G401 (cell line): Measurements from ENCODE around the gene CEP131. TPM values are rescaled to one million over a fixed set of nuclear protein-coding genes. Genes with fewer than 3 reads are reported as not detected.
A peak's percentile ranks its signal among the peaks of the same experiment; 100 is the strongest.

ENCODE experiments used
- DNase-seq: peaks from one replicate; pipeline ENCODE4 v3.0.0-alpha.2; 2015; ENCODE audit warnings: low spot score
- in situ Hi-C: cut with HindIII; loops from 2 replicates; pipeline ENCODE4 v1.10.0; 2016; ENCODE audit warnings: low sequenced_read_pairs, mixed read lengths
- total RNA-seq: library from RNA; depleted of rRNA; stranded (reverse); fragments of >200 nt; shearing (Covaris generic); gene quantifications from 2 replicates; pipeline ENCODE4 v1.2.3, GENCODE V29; 2014

Gene CEP131
- total RNA-seq, 1 experiment from 2014 or later, result 42.0 TPM

DNA sequence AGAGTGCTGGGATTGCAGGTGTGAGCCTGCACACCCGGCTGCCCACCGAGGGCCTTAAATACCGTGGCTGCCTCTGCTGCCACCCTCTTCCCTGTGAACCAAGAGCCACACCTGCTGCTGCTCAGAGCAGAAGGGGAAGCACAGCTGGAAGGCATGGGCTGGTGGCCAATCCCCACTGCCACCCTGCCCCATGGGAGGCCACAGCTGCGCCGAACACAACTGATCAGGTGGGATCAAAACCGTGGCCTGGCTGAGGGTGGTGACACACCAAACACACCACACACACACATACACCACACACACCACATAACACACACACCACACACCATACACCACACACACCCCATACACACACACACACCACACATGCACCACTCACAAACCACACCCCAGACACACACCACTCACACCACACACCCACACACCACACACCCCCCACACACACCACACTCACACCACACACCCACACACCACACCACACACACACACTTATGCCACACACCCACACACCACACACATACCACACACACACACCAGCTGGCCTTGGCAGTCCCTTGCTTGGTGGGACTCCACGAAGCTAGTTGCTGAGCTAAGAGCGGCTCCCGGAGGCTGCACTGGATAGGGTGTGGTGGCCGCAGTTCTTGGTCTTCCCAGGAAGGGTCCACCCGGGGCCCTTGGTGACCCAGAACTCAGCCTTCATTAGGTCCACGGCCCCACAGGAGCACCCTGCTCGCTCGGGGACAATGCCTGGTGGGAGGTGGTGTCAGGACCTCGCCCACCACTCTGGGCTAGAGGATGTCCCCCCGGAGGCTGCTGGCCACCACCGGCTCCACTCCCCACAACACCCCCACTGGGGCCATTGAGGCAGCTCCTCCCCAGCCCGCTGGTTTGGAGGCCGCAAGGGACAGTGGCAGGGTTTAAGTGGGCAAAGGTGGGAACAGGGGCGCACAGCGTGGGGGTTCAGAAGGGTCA lies 14.9 kb downstream of the CEP131 start:
- in situ Hi-C loops, result no loop called here
- no peak for DNase-seq

DNA sequence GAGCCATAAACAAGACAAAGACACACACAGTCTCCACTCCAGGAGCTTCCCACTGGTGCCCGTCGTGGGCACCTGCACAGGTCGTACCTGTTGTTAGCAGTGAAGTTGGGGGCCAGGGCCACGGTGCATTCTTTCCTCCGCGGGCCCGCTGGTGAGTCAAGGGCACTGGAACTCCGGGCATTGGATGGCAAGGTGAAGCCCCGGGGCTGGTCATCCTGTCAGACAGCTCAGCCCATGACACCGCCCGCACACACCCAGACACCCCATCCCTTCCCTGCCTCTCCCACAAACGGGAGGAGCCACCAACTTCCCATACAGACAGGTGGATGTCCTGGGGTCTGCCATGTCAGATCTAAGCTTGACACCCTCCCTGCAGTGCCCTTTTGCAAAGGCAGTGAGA lies 16.1 kb downstream of the CEP131 start:
- no peak for DNase-seq
- in situ Hi-C loops, result no loop called here

DNA sequence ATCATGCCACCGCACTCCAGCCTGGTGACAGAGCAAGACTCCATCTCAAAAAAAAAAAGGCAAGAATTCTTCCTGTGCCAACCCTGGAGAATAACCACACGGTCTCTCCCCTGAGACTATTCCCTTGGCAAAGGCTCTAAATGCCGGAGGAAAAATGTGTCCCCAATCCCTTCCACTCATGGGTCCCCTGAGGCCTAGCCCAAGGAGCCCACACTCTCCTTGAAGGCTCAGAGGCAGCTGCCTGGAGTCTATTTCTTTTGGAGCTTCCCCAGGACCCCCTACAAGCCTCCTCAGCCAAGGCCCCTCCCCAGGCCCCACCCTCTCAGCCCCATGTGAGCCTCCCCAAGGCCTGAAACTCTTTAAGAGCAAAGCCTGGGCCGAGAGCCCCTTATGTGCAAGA lies 16.6 kb downstream of the CEP131 start:
- in situ Hi-C loops, result no loop called here
- no peak for DNase-seq

DNA sequence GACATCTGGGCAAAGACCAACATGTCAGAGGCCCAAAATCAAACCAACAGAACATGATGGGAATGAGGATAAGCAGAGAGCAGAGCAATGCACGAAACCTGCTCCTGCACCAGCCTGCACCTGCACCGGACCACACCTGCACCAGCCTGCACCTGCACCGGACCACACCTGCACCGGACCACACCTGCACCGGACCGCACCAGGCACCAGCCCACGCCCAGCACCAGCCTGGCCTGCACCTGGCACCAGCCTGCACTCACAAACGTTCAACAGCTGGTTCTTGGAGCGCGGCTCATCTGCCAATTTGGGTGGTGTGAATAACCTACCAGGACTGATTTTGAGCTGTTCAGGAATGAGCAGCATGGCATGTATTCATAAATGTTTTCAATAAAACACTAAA lies 18.2 kb downstream of the CEP131 start:
- in situ Hi-C loops, result no loop called here
- DNase-seq, result no peak

DNA sequence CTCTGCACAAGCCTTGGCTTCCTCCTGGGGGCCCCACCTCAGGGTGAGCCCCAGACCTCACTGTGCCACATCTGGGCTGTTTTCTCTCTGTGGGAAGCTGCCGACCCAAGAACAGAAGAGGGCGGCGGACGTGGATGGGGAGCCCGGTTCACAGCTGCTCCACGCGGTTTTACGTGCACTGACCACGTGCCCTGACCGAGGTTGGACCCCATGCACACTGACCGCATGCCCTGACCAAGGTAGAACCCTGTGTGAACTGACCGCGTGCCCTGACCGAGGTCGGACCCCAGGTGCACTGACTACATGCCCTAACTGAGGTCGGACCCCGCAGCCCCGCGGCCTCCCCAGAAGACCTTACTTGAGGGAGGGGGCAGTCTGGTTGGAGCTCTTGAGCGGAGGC lies 19.6 kb downstream of the CEP131 start:
- DNase-seq, result no peak
- in situ Hi-C loops, result no loop called here

DNA sequence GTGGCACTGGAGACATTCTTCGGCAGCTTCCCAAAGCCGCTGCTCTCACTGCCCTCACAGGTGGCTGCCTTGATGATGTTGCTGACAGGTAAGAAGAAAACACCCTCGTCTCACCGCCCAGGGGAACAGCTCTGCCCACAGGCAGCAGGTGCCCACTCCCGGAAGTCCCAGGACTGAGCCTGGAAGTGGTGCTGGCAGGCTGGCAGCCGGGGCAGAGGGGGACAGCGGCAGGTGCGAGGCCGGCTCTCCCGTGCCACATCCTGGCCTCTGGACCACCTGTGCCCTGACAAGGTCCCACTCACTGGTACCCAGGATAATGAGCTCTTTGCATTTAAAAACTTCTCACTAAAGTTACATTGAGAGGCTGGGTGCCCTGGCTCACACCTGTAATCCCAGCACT lies 20.4 kb downstream of the CEP131 start:
- no peak for DNase-seq

DNA sequence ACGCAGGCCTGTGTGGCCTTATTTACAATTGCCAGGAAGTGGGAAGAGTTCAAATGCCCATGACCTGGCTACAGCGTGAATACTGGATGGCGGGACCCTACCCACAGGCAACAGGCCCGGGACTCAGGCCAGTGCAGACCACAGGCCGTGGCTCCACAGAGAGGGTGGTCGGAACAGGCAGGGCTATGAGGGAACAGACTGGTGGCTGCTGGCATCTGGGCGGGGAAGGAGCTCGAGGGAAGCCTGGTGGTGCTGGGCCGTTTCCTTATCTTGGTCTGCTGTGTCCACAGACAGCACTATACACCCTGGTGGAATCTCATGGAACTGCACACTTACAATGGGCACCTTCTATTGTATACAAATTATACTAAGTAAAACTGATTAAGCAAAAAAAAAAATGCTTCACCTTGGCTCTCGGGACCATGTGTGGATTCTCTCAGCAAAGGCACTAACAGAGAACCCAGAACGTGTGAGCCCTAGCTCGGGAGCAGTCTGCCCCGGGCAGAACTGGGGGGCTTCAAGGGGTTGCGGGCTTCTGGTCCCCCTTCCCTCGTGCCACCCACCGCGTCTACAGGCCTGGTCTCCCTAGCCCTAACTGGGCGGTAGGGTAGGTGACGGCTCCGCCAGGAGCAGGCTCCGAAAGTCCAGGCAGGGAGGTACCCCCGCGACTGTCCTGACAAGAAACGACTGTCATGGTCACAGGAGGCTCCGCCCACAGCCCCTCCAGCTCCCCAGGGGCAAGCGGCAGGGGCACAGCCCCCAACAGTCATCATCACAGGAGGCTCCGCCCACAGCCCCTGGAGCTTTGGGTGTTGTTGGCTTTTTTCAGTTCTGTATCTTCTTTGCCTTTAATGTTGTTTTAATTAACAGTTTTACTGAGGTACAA lies 21.8 kb downstream of the CEP131 start:
- in situ Hi-C loops, result no loop called here
- DNase-seq, result peak; percentile 82

More for the DNA sequence above, 20.4 kb downstream of the CEP131 start:
- in situ Hi-C loops, result no loop called here

DNA sequence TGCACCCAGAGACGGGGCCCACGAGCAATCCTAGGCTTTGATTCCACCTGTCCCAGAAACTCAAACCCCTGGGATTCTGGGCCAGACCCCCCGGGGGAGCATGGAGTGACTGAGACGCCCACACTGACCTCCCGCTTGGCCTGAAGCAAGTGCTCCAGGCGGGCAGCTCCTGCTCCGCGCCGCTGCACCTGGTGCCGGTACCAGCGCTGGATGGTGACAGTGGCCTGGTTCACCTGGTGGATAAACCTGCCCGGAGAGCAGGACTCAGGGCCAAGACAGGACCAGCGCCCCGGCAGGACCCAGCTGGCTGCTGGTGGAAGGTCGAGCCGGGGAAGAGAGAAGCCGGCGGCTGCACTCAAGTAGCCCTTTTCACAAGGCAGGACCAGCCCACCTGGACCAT lies 22.6 kb downstream of the CEP131 start:
- in situ Hi-C loops, result no loop called here
- no peak for DNase-seq

DNA sequence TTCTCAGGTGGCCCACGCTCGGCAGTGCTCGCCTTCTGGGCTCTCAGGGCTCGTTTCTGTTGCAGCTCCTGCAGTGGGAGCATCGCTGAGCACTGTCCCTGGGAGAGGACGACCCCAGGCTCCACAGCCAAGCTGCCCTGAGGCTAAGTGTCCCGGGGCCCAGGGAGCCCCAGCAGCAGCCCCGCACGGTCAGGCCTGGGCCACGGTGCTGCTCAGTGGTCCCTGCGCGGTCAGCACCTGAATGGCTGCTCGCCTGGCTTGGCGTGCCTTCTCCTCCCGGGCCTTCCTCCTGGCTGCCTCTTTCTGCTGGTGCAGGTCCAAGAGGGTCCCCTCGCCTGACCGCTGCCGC lies 23.3 kb downstream of the CEP131 start:
- in situ Hi-C loops, result no loop called here
- DNase-seq, result no peak

DNA sequence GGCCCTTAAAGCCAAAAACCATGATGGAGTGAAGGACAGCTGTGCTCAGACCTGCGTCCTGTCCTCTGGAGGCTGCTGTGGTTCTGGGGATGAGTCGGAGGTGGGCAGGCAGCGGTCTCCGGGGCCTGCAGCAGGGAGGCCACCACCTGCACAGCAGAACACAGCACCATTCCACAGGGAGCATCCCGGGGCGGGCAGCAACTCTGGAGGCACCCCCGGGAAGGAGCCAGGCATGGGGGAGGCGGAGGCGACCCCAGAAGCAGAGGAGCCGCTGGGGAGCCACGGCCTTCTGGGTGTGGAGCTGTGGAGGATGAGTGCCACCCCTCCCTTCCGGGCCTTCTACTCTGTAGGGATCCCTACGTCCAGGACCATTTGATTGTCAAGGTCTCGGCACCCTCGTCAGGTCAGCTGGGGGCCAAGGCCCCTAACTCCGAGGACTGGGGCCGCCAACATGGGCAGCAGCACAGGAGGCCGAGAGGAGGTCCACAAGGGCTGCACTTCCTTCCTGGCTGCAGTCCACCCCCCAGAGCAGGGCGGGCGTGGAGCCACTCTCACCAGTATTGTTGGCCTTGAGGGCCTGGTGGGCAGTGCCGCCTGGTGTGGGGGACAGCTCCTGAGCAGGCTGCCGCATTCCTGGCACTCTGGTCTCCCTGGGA lies 23.8 kb downstream of the CEP131 start:
- in situ Hi-C loops, result no loop called here
- DNase-seq, result no peak

DNA sequence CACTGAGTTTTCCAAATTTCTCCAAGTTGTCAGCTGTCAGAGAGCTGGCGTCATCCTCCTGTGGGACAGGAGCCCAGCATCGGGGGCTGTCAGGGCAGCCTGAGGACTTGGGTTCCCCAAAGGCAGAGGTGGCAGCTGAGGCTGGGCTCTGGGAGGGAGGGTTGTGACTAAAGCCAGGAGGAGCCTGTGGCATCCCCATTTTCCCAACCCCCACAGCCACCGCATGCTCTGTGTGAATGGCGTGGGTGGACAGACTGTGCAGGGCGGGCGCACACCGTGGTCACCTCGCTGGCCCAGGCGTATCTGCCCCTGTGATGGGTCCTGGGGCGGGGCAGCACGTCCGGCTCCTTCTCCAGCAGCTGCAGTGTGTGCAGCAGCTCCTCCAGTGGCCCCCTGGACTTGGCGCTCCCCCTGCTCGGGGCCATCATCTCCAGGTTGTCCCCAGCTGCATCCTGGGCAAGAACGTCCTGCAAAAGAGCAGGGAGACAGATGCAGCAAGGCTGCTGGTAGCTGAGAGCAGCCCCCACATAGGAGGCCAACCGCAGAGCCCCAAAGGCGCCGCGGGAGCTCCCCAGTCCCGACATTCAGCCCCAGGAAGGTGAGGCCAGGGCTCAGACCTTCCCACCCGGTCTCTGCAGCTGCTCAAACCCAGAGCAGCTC lies 24.8 kb downstream of the CEP131 start:
- in situ Hi-C loops, result no loop called here
- no peak for DNase-seq

DNA sequence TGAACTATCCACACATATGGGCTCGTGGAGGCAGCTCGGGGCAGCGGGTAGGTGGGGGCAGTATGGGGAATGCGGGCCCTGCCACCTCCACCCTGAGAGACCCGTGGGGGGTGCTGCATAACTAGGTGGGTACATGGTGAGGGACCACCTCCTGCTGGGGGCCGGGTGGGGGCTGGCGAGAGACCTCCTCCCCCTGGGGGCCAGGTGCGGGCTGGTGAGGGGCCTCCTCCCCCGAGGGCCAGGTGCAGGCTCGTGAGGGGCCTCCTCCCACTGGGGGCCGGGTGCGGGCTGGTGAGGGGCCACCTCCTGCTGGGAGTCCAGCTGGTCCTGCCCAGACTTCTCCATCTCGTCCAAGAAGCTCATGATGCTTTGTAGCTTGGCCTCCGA lies 25.4 kb downstream of the CEP131 start:
- in situ Hi-C loops, result no loop called here
- DNase-seq, result no peak

DNA sequence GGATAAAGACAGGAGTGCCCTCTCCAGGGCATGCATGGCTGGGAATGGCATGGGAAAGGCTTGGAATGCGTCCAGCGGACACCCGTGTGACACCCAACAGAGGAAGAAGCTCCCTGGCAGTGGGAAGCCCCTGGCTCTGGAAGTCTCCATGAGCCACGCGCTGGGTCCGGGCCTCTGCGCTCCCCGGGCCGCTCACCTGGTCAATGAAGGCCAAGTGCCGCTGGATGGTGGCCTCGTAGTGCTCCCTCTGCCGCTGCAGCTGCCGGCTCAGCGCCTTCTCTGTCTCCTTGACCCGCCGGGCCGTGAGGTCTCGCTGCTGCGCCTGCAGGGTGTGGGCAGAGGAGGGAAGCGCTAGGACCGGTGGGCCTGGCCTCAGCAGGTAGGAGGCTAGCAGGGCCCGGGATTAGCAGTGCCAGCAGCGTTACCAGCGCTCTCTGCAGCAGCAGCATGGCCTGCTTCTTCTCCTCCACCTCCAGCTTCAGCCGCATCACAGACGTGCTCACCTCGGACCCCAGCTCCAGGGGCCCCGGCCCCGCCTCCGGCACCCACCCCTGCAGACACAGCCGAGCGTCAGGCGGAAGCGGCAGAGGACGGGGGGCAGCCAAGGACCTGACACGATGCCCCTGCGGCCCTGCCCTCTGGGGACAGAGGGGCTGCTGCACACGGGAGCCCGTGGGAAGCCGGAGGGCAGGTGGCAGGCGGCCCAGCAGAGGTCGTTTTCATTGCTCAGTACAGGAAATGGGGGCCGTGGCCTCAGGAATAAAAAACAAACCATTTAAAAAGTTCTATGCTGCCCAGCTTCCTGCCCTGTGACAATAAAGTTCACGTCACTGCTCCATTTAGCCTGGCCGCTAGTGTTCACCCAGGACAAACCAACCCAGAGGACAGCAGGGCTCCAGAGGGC lies 26.0 kb downstream of the CEP131 start:
- in situ Hi-C loops, result no loop called here
- DNase-seq, result no peak

DNA sequence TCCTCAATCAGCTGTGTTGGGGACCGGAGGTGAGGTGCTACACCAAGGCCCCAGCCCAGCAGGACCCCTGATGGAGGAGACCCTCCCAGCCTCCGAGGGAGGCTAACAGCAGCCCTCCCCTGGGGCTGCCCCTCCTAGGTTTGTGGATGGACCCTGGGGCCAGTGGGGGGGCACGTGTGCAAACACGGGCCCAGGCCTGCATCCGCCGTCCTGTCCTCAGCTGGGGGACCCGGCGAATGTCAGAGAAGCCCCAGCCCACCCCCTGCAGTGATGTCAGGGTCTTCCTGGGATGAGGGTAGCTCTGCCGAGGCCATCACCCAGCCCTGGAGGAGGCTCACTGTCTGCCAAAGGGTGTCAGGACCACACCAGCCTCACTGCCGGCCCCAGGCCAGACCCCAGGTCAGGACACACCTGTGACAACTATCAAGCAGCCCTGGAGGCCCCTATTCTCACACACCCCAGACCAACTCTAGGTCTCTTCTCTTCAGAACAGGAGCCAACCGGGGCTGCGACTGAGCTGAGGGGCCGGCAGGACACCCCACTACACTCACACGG lies 26.7 kb downstream of the CEP131 start:
- in situ Hi-C loops, result no loop called here
- no peak for DNase-seq

DNA sequence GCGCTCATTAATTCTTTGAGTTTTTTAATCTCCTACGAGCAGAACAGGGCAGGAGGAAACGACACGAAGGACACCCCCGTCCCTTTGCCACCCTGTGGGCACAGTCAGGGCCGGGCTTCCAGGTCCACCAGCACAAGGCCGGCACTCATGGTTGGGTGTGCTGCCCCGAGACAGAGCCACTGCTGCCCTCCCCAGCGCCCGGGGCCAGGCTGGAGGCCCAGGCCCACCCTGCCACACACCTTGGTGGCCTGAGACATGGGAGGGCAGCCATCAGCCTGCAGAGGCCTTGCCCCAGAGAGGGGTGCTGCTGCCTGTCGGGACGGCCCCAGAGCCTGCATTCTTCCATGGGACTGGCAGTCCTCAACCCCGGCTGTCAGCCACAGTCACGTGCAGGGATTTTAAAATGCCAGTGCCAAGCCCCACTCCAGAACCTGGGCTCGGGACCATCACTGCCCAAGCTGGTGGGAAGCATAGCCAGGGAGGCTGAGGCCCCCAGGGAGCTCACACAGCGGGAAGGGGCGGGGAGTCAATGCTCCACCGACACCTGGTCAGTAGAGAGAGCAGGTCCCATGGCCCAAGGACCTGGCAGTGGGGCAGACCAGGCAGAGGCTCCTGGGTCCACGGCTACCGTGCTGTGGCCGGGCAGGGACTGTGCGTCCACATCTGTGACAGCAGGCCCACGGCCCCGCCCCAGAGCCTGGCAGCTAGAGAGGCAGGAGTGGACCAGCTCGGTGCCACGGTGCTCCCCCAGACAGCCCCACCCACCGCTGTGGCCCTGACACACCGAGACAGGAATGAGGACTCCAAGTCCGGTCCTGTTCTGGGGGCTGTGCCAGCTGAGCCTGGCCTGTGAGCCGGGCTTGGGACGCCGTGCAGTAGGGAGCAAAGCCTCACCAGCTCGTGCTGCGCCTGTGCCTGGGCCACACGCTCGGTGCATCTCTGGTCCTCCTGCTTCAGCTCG lies 27.5 kb downstream of the CEP131 start:
- in situ Hi-C loops, result no loop called here

DNA sequence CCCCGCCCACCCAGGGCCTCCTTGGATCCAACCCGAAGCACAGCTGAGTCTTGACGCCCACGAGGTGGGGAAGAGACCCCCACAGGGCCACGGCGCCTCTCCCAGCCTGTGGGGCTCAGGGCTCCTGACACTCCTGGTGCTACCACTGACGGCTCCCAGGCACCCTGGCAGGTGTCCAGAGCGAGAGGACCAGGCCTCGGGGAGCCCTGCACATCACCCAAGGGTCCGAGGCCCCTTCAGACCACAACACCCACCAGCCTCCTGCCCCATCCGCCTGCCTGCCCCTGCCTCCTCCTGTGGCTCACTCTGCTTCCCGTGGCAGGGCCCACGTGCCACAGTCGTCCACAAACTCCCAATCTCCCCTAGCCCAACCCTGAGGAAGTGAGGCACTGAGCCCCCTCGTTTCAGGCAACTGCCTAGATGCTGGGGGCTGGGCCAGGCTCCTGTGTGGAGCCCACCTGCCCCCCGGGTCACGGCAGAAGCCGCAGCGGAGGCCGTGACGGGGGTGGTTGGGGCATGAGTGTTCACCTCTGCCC lies 28.5 kb downstream of the CEP131 start:
- in situ Hi-C loops, result no loop called here

More for the DNA sequence above, 27.5 kb downstream of the CEP131 start:
- no peak for DNase-seq

More for the DNA sequence above, 28.5 kb downstream of the CEP131 start:
- DNase-seq, result no peak
